ENCODE results near the gene MAPK13. TPM values are rescaled to one million over a fixed set of nuclear protein-coding genes. Genes with fewer than 3 reads are reported as not detected.
"Not testable (repeated sequence)": the region's sequence is repeated elsewhere in the genome, so short reads cannot be mapped to it uniquely, and the experiment has no call there.

The MAPK13 gene
- total RNA-seq, 1 experiment from 2014 or later = 0.89 TPM

- DNase-seq (ENCODE audit: extremely low read depth, low read depth) = no peak
Observed at GRCh38 chr6:36126553-36127458, 3.5 kb upstream of the MAPK13 start.

GRCh38 chr6:36127462-36128016, 2.8 kb upstream of the MAPK13 start:
- no peak for DNase-seq (ENCODE audit: extremely low read depth, low read depth)

- DNase-seq (ENCODE audit: extremely low read depth, low read depth) = no peak
Observed at GRCh38 chr6:36128073-36128472, 2.2 kb upstream of the MAPK13 start.

GRCh38 chr6:36128793-36129192, 1.5 kb upstream of the MAPK13 start:
- no peak for DNase-seq (ENCODE audit: extremely low read depth, low read depth)

GRCh38 chr6:36129334-36129733, 979 bp upstream of the MAPK13 start:
- DNase-seq (ENCODE audit: extremely low read depth, low read depth) = not testable (repeated sequence)

GRCh38 chr6:36130667-36131510, 576 bp downstream of the MAPK13 start:
- no peak for DNase-seq (ENCODE audit: extremely low read depth, low read depth)

GRCh38 chr6:36131511-36132245, 1.4 kb downstream of the MAPK13 start:
- DNase-seq (ENCODE audit: extremely low read depth, low read depth) = no peak

GRCh38 chr6:36132246-36132895, 2.1 kb downstream of the MAPK13 start:
- DNase-seq (ENCODE audit: extremely low read depth, low read depth) = no peak

- DNase-seq (ENCODE audit: extremely low read depth, low read depth) = no peak
Observed at GRCh38 chr6:36133148-36133547, 2.8 kb downstream of the MAPK13 start.

- DNase-seq (ENCODE audit: extremely low read depth, low read depth) = no peak
Observed at GRCh38 chr6:36133912-36134311, 3.6 kb downstream of the MAPK13 start.

GRCh38 chr6:36135053-36135731, 4.9 kb downstream of the MAPK13 start:
- no peak for DNase-seq (ENCODE audit: extremely low read depth, low read depth)

GRCh38 chr6:36136034-36136433, 5.7 kb downstream of the MAPK13 start:
- no peak for DNase-seq (ENCODE audit: extremely low read depth, low read depth)

- DNase-seq (ENCODE audit: extremely low read depth, low read depth) = no peak
Observed at GRCh38 chr6:36136551-36136950, 6.2 kb downstream of the MAPK13 start.

GRCh38 chr6:36138667-36139066, 8.4 kb downstream of the MAPK13 start:
- no peak for DNase-seq (ENCODE audit: extremely low read depth, low read depth)

GRCh38 chr6:36139431-36139830, 9.1 kb downstream of the MAPK13 start:
- no peak for DNase-seq (ENCODE audit: extremely low read depth, low read depth)

GRCh38 chr6:36139991-36140710, 9.8 kb downstream of the MAPK13 start:
- no peak for DNase-seq (ENCODE audit: extremely low read depth, low read depth)

GRCh38 chr6:36141091-36141490, 10.8 kb downstream of the MAPK13 start:
- no peak for DNase-seq (ENCODE audit: extremely low read depth, low read depth)

GRCh38 chr6:36141961-36142360, 11.6 kb downstream of the MAPK13 start:
- no peak for DNase-seq (ENCODE audit: extremely low read depth, low read depth)

All from NCI-H460 (cell line).